K562 (cell line): ENCODE results near the gene SGPL1.
"Not testable (repeated sequence)": the region's sequence is repeated elsewhere in the genome, so short reads cannot be mapped to it uniquely, and the experiment has no call there.

Experiments used
- MLX ChIP-seq, 2 experiments: fragments of 450-650 bp in 1 of 2; sonication (generic) in 1 of 2; formaldehyde crosslinking; conservative IDR thresholded peaks; 2 replicates each; pipeline versions ENCODE4 v1.4.0 to v1.8.1; 2020 to 2022; ENCODE audit warnings: mild to moderate bottlenecking in 1 of 2, missing genetic modification reagents in 1 of 2
- POLR2AphosphoS2 ChIP-seq: IDR thresholded peaks from 2 replicates; pipeline ENCODE4 v1.6.1; 2012; ENCODE audit warnings: low read length, improper control_type of control experiment
- POLR2AphosphoS5 ChIP-seq: IDR thresholded peaks from 2 replicates; pipeline ENCODE4 v1.6.1; 2011; ENCODE audit warnings: mild to moderate bottlenecking, low read depth, low read length, moderate library complexity; ENCODE audit not compliant: control insufficient read depth, insufficient read depth
- RAD21 ChIP-seq, 2 experiments: fragments of 250-450 bp in 1 of 2; fragments of 450-650 bp in 1 of 2; sonication (Bioruptor Pico) in 1 of 2; formaldehyde crosslinking in 1 of 2; IDR thresholded peaks in 1 of 2; conservative IDR thresholded peaks in 1 of 2; 2 replicates each; pipeline versions ENCODE4 v1.4.0 to v1.8.0; 2020 to 2022; ENCODE audit warnings: mild to moderate bottlenecking in 2 of 2, moderate library complexity in 1 of 2
- ZNF277 ChIP-seq: fragments of 250-450 bp; sonication (Bioruptor Pico); IDR thresholded peaks from 2 replicates; pipeline ENCODE4 v1.8.0; 2022; ENCODE audit warnings: inconsistent platforms, mild to moderate bottlenecking, moderate library complexity, borderline replicate concordance
- ZNF586 ChIP-seq: fragments of 450-650 bp; formaldehyde crosslinking; conservative IDR thresholded peaks from 2 replicates; pipeline ENCODE4 v1.4.0; 2020; ENCODE audit warnings: mild to moderate bottlenecking, moderate library complexity
- ZZZ3 ChIP-seq: fragments of 450-650 bp; IDR thresholded peaks from 2 replicates; pipeline ENCODE4 v1.6.1; 2016; ENCODE audit warnings: antibody characterized with exemption, mild to moderate bottlenecking, moderate library complexity
- TF ChIP-seq, protein P1 (sequence below), 3 experiments: IDR thresholded peaks in 2 of 3; conservative IDR thresholded peaks in 1 of 3; 2 replicates each; pipeline ENCODE4 v1.5.1; 2011 to 2012; ENCODE audit warnings: low read length in 3 of 3, mild to moderate bottlenecking in 3 of 3, control low read depth in 2 of 3, improper control_type of control experiment in 1 of 3, inconsistent platforms in 1 of 3, low read depth in 1 of 3, mixed read lengths in 1 of 3, moderate library complexity in 1 of 3; ENCODE audit not compliant: insufficient read depth in 2 of 3

GRCh38 chr10:70861495-70862197, 45.9 kb downstream of the SGPL1 start:
- not testable (repeated sequence) for TF ChIP-seq ZZZ3; POLR2AphosphoS2; POLR2AphosphoS5; ZNF586 (CRISPR knock-in tag); MLX (CRISPR knock-in tag; conservative IDR thresholded peaks at IDR 0.05); RAD21 (CRISPR knock-in tag; conservative IDR thresholded peaks at IDR 0.05 in 1 of 2, IDR thresholded peaks at IDR 0.05 in 1 of 2); ZNF277
- TF ChIP-seq, protein P1, sequence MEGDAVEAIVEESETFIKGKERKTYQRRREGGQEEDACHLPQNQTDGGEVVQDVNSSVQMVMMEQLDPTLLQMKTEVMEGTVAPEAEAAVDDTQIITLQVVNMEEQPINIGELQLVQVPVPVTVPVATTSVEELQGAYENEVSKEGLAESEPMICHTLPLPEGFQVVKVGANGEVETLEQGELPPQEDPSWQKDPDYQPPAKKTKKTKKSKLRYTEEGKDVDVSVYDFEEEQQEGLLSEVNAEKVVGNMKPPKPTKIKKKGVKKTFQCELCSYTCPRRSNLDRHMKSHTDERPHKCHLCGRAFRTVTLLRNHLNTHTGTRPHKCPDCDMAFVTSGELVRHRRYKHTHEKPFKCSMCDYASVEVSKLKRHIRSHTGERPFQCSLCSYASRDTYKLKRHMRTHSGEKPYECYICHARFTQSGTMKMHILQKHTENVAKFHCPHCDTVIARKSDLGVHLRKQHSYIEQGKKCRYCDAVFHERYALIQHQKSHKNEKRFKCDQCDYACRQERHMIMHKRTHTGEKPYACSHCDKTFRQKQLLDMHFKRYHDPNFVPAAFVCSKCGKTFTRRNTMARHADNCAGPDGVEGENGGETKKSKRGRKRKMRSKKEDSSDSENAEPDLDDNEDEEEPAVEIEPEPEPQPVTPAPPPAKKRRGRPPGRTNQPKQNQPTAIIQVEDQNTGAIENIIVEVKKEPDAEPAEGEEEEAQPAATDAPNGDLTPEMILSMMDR (IDR thresholded peaks at IDR 0.05 in 2 of 3, conservative IDR thresholded peaks at IDR 0.05 in 1 of 3; ENCODE audit: insufficient read depth in 2 of 3, low read depth in 1 of 3, low read length in 3 of 3): not testable (repeated sequence)
